Right cardiac atrium (tissue), 5 donors: Measurements from ENCODE around the gene CDK1. TPM values are rescaled to one million over a fixed set of nuclear protein-coding genes. Genes with fewer than 3 reads are reported as not detected.

Source experiments
- ATAC-seq, 2 donors: fragments of 200-7000 bp; cut with Tn5 transposase; one replicate each; pipeline versions ENCODE4 v1.8.0 to v1.9.1; 2020; ENCODE audit warnings: moderate library complexity in 2 of 2, mild to moderate bottlenecking in 1 of 2
- DNase-seq, 3 donors: peaks; one replicate each; pipeline ENCODE4 v3.0.0-alpha.2; 2020
- H3K27ac ChIP-seq: one replicate; pipeline ENCODE4 v1.5.1; 2013; ENCODE audit warnings: mild to moderate bottlenecking, low read length, control low read depth, moderate library complexity
- H3K27me3 ChIP-seq: one replicate; pipeline ENCODE4 v1.6.1; 2013; ENCODE audit not compliant: control insufficient read depth, insufficient read depth
- H3K4me1 ChIP-seq: one replicate; pipeline ENCODE4 v1.6.1; 2013; ENCODE audit warnings: low read length; ENCODE audit not compliant: control insufficient read depth, insufficient read depth
- H3K4me3 ChIP-seq: one replicate; pipeline ENCODE4 v1.5.1; 2013; ENCODE audit warnings: low read length, control low read depth
- H3K9me3 ChIP-seq: one replicate; pipeline ENCODE4 v1.6.1; 2013; ENCODE audit warnings: low read length; ENCODE audit not compliant: control insufficient read depth
- WGBS: extraction: QIAGEN DNeasy Blood & Tissue Kit; methylation state at CpG from one replicate; pipeline ENCODE4 v1.1.7; 2013; 5-methylcytosine and 5-hydroxymethylcytosine counted together
- intact Hi-C, 4 donors: fragments of 100-400 bp; cut with DNase I; formaldehyde crosslinking; loops; one replicate each; pipeline versions ENCODE4 v1.11.0 to v1.14.0; 2022 to 2023
- polyA plus RNA-seq: library from polyadenylated mRNA; stranded (reverse); fragments of 200-250 nt; gene quantifications from one replicate; pipeline ENCODE4 v1.2.3, GENCODE V29; 2013
- total RNA-seq, 4 donors: library from RNA; stranded (reverse); fragmentation: NEBNext Ultra II Directional; extraction: Animal tissue kit (Norgen Biotek cat#: 25700); gene quantifications; one replicate each; pipeline ENCODE4 v1.2.1, GENCODE V29; 2021
- donor health status: healthy with polysubstance abuse.
- donor health status: DM: no; HTN: yes; CAD: no.
- donor health status: DM: no; HTN: no; CAD: no.
- donor health status: DM: no; HTN: yes; CAD: no; lungs with severe emphysema.
- donor health status: DM: yes; HTN: yes; CAD: no.

CDK1 gene
- total and polyA plus RNA-seq, 5 donors = 0.58 to 4.6 (median 1.6) TPM

- DNase-seq = no peak
- H3K9me3 ChIP-seq = no peaks in the 10 kb centered on the region
- WGBS = 97% methylated on average over 1 of the region's 1 CpG
- H3K27me3 ChIP-seq = no peaks in the 10 kb centered on the region
- no peak for ATAC-seq
- intact Hi-C loops = no loop called here
- no peak overlapping the region for H3K27ac ChIP-seq
- H3K4me3 ChIP-seq = no peak overlapping the region
- H3K4me1 ChIP-seq = no peaks in the 10 kb centered on the region
Observed at GRCh38 chr10:60799971-60800650, 21.8 kb downstream of the CDK1 start.

DNA sequence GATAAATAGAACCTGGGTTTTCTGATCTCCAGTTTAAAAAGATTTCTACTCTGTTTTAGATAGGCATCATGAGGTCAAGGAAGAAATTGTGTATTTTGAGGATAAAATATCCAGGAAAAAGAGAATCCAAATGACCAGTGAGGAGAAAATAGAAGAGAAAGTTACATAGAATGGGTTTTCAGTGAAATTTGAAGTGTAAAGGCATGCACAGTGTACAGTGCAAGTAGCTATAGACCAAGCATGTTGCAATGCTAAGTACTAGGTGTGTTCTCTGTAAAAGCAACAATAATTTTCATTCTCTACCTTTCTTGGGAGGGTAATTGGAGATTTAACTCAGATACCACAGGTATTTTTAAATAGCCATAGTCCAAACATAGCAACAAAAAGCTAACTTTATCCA is 22.6 kb downstream of the CDK1 start:
- intact Hi-C loops = no loop called here
- H3K9me3 ChIP-seq = no peaks in the 10 kb centered on the region
- DNase-seq = no peak
- no peaks in the 10 kb centered on the region for H3K27me3 ChIP-seq
- no peak for ATAC-seq
- no peak overlapping the region for H3K27ac ChIP-seq
- no peak overlapping the region for H3K4me3 ChIP-seq
- H3K4me1 ChIP-seq = no peaks in the 10 kb centered on the region

DNA sequence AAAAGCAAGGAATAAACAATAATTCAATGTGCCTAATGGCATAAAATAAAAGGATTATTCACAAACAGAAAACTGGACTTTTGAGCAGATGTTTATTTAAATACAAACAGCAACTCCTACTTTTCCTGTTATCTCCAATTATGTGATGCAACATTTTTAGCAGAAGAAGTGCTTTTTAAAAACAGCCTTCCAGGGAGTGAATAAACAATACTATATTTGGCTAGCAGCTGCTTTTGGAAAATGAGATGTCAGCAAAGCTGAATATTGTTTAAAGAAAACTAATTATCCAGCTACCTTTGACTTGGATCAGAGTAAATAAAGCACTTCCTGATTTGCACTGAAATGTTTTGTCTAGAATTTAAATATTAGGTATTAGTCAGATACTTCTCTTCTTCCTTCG is 23.2 kb downstream of the CDK1 start:
- Histone ChIP-seq H3K9me3 (no peaks in the 10 kb centered on the region), H3K27me3 (no peaks in the 10 kb centered on the region), H3K4me3 (no peak overlapping the region), H3K4me1 (no peaks in the 10 kb centered on the region), H3K27ac (no peak overlapping the region)
- 78% methylated on average over 1 of the region's 1 CpG for WGBS
- no peak for ATAC-seq
- intact Hi-C loops = no loop called here
- DNase-seq = no peak

DNA sequence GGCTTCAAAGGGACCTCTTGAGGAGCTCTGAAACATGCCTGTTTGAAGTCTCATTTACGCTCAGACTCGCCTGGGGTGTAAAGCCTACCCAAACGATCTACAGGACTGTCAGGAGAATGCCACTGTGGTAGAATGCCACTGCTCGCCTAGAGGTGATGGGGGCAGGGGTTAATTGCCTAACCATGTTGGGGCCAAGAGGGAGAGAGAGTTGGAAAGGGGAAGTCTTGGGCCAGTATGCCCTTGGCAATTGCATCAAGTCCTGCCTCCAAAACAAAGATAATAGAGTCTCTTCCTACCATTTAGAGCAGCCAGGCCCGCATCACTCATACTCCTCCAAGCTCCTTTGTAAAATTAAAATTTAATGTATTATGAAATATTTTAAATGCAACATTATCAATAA is 25.2 kb downstream of the CDK1 start:
- DNase-seq (no peak), ATAC-seq (no peak)
- WGBS = 85% methylated on average over 5 of the region's 5 CpGs
- H3K27ac ChIP-seq = no peak overlapping the region
- no peaks in the 10 kb centered on the region for H3K9me3 ChIP-seq
- no peak overlapping the region for H3K4me3 ChIP-seq
- intact Hi-C loops = no loop called here
- no peaks in the 10 kb centered on the region for H3K4me1 ChIP-seq
- H3K27me3 ChIP-seq = no peaks in the 10 kb centered on the region

- DNase-seq (no peak), ATAC-seq (no peak)
- Histone ChIP-seq H3K4me1 (no peaks in the 10 kb centered on the region), H3K4me3 (no peak overlapping the region), H3K9me3 (no peaks in the 10 kb centered on the region), H3K27ac (no peak overlapping the region), H3K27me3 (no peaks in the 10 kb centered on the region)
- 100% methylated on average over 1 of the region's 1 CpG for WGBS
- intact Hi-C loops = no loop called here
Observed at GRCh38 chr10:60803865-60804264, 25.6 kb downstream of the CDK1 start.

GRCh38 chr10:60806921-60807320 is 28.6 kb downstream of the CDK1 start:
- DNase-seq = no peak
- 93% methylated on average over 4 of the region's 4 CpGs for WGBS
- H3K4me1 ChIP-seq = peaks cover 2% of the 10 kb centered on the region
- no peaks in the 10 kb centered on the region for H3K27me3 ChIP-seq
- no peaks in the 10 kb centered on the region for H3K9me3 ChIP-seq
- intact Hi-C loops = no loop called here
- H3K4me3 ChIP-seq = no peak overlapping the region
- ATAC-seq = no peak
- H3K27ac ChIP-seq = no peak overlapping the region

GRCh38 chr10:60807499-60807898 is 29.2 kb downstream of the CDK1 start:
- Histone ChIP-seq H3K4me1 (peaks cover 2% of the 10 kb centered on the region), H3K27ac (no peak overlapping the region), H3K27me3 (no peaks in the 10 kb centered on the region), H3K9me3 (no peaks in the 10 kb centered on the region), H3K4me3 (no peak overlapping the region)
- intact Hi-C loops = no loop called here
- DNase-seq = no peak
- 96% methylated on average over 2 of the region's 2 CpGs for WGBS
- no peak for ATAC-seq

- intact Hi-C loops = no loop called here
- over 99% methylated on average over 3 of the region's 3 CpGs for WGBS
- Histone ChIP-seq H3K9me3 (no peaks in the 10 kb centered on the region), H3K4me3 (no peak overlapping the region), H3K27ac (no peak overlapping the region), H3K27me3 (no peaks in the 10 kb centered on the region), H3K4me1 (peaks cover 2% of the 10 kb centered on the region)
- no peak for DNase-seq
- no peak for ATAC-seq
Observed at GRCh38 chr10:60808036-60808435, 29.8 kb downstream of the CDK1 start.

- no peak overlapping the region for H3K27ac ChIP-seq
- H3K4me3 ChIP-seq = no peak overlapping the region
- DNase-seq = no peak
- 88% methylated on average over 3 of the region's 3 CpGs for WGBS
- no peaks in the 10 kb centered on the region for H3K27me3 ChIP-seq
- peaks cover 2% of the 10 kb centered on the region for H3K4me1 ChIP-seq
- ATAC-seq = no peak
- intact Hi-C loops = no loop called here
- H3K9me3 ChIP-seq = no peaks in the 10 kb centered on the region
Observed at GRCh38 chr10:60809157-60809556, 30.9 kb downstream of the CDK1 start.

- Histone ChIP-seq H3K27me3 (no peaks in the 10 kb centered on the region), H3K9me3 (no peaks in the 10 kb centered on the region), H3K4me3 (no peak overlapping the region), H3K4me1 (peaks cover 2% of the 10 kb centered on the region), H3K27ac (peak overlapping the region; percentile 51)
- DNase-seq = no peak
- WGBS = 23% methylated on average over 4 of the region's 4 CpGs
- intact Hi-C loops = loop anchor here in 2 of 4 donors (5.0 kb wide), 2 partner anchors 472 to 477 kb away; no protein-coding TSS in a partner anchor
- peak; percentile 92 to 94 for ATAC-seq
Observed at GRCh38 chr10:60810437-60811182, 32.3 kb downstream of the CDK1 start.

DNA sequence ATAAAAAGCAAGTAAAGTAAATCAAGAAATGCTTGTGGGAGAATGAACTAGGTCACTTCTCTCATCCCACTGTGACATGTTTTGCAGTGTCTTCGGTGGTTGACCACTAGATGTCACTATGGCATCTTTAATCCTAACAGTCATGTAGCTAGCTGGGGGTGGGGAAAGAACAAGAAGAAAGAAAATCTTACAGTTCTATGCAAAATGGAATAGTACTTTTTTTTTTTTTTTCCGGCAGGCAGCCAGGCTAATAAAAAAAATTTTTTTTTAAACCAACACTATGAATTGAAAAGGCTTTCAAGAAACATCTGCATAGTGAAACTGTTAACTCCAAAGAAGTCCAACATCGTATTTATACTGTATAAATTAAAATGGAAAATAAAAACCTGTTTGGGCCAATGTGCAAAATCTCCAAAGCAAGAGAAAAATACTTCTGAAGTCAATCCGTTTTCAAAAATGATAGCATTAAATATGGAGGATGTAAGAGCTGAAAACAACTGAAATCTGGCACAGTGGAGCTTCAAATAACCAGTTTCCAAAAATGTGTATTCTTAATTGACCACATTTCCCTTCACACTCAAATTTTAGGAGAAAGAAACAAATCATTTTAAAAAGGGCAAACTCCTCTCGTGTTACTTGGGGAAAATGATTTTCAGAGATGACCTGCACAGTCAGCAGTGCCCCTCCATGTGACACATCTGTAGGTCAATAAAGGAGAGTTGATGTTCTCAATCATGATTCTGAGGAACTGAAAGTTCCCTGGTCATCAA is 38.5 kb downstream of the CDK1 start:
- 13% methylated on average over 5 of the region's 5 CpGs for WGBS
- no peaks in the 10 kb centered on the region for H3K9me3 ChIP-seq
- DNase-seq (no peak), ATAC-seq (peak; percentile 92 to 94)
- no peak overlapping the region for H3K4me3 ChIP-seq
- peaks cover 2% of the 10 kb centered on the region for H3K4me1 ChIP-seq
- intact Hi-C loops = loop anchor here (2.0 to 5.0 kb wide), 3 partner anchors 145 to 465 kb away; no protein-coding TSS in a partner anchor
- H3K27ac ChIP-seq = no peak overlapping the region
- H3K27me3 ChIP-seq = no peaks in the 10 kb centered on the region
